ENCODE results near the gene ABHD16A. TPM values are rescaled to one million over a fixed set of nuclear protein-coding genes. Genes with fewer than 3 reads are reported as not detected.

The ABHD16A gene
- total RNA-seq, 2 experiments from 2014 or later, result 28.6 to 32.7 TPM

GRCh38 chr6:31737991-31738979, 35.2 kb upstream of the ABHD16A start:
- H4K20me1 ChIP-seq (ENCODE audit: insufficient read depth, low read length), result 0 out of 2 replicates have a peak, but pooled peaks cover 8% of the 10 kb centered on the region
- no peak for TF ChIP-seq EZH2phosphoT487 (IDR thresholded peaks at IDR 0.05; ENCODE audit: borderline replicate concordance, low read depth, low read length)
- TF ChIP-seq, protein P1, sequence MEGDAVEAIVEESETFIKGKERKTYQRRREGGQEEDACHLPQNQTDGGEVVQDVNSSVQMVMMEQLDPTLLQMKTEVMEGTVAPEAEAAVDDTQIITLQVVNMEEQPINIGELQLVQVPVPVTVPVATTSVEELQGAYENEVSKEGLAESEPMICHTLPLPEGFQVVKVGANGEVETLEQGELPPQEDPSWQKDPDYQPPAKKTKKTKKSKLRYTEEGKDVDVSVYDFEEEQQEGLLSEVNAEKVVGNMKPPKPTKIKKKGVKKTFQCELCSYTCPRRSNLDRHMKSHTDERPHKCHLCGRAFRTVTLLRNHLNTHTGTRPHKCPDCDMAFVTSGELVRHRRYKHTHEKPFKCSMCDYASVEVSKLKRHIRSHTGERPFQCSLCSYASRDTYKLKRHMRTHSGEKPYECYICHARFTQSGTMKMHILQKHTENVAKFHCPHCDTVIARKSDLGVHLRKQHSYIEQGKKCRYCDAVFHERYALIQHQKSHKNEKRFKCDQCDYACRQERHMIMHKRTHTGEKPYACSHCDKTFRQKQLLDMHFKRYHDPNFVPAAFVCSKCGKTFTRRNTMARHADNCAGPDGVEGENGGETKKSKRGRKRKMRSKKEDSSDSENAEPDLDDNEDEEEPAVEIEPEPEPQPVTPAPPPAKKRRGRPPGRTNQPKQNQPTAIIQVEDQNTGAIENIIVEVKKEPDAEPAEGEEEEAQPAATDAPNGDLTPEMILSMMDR (conservative IDR thresholded peaks at IDR 0.05; ENCODE audit: low read length), result peak; percentile 68
- no peaks in the 10 kb centered on the region for H3K9me3 ChIP-seq (ENCODE audit: low read length)
- POLR2A ChIA-PET, result interaction anchor here (0.7 to 7.1 kb wide), 22 partner anchors 8 to 225 kb away, joined by 3 to 43 read pairs (median 4); partner anchors contain the start of genes ABHD16A, BAG6, HSPA1B and LSM2
- H3K36me3 ChIP-seq (ENCODE audit: insufficient read depth, low read length), result peaks cover 36% of the 10 kb centered on the region
- peaks cover 61% of the 10 kb centered on the region for H3K4me1 ChIP-seq (ENCODE audit: insufficient read depth, low read length, poor library complexity, severe bottlenecking)
- intact Hi-C loops (cut with micrococcal nuclease; ENCODE audit: unreplicated experiment), result loop anchor here (1.0 to 2.0 kb wide), 8 partner anchors 9 to 245 kb away; partner anchors contain the start of genes ABHD16A, ATP6V1G2, DDAH2 and HSPA1B
- no peak overlapping the region for H2AFZ ChIP-seq (ENCODE audit: low read length)
- no TSS peak for BruUV-seq (replicated peaks)
- peak overlapping the region; percentile 76 for H3K4me2 ChIP-seq (ENCODE audit: low read length)
- peak overlapping the region; percentile 93 for H3K27ac ChIP-seq (ENCODE audit: low read depth, low read length, poor library complexity, severe bottlenecking)
- peaks cover 47% of the 10 kb centered on the region for H3K79me2 ChIP-seq (ENCODE audit: insufficient read depth, low read depth, low read length)
- DNase-seq (ENCODE audit: low spot score), result peak; percentile 82
- CTCF ChIA-PET (ENCODE audit: unreplicated experiment), result interaction anchor here (1.0 to 1.3 kb wide), 2 partner anchors 8 to 93 kb away, joined by 3 to 5 read pairs; no protein-coding TSS in a partner anchor
- H3K9me2 ChIP-seq (ENCODE audit: insufficient read depth, low read length), result no peaks in the 10 kb centered on the region
- H3K4me3 ChIP-seq (ENCODE audit: low read depth, low read length, poor library complexity, severe bottlenecking), result peak overlapping the region; percentile 55

- no peak for DNase-seq (ENCODE audit: low spot score)
- intact Hi-C loops (cut with micrococcal nuclease; ENCODE audit: unreplicated experiment), result no loop called here
- Histone ChIP-seq H3K4me1 (ENCODE audit: insufficient read depth, low read length, poor library complexity, severe bottlenecking) (peaks cover 61% of the 10 kb centered on the region), H3K4me3 (ENCODE audit: low read depth, low read length, poor library complexity, severe bottlenecking) (peak overlapping the region; percentile 55), H3K4me2 (ENCODE audit: low read length) (peak overlapping the region; percentile 76), H3K9me3 (ENCODE audit: low read length) (no peaks in the 10 kb centered on the region), H2AFZ (ENCODE audit: low read length) (no peak overlapping the region), H3K27ac (ENCODE audit: low read depth, low read length, poor library complexity, severe bottlenecking) (peak overlapping the region; percentile 93), H4K20me1 (ENCODE audit: insufficient read depth, low read length) (0 out of 2 replicates have a peak, but pooled peaks cover 8% of the 10 kb centered on the region), H3K36me3 (ENCODE audit: insufficient read depth, low read length) (peaks cover 35% of the 10 kb centered on the region), H3K9me2 (ENCODE audit: insufficient read depth, low read length) (no peaks in the 10 kb centered on the region), H3K79me2 (ENCODE audit: insufficient read depth, low read depth, low read length) (peaks cover 47% of the 10 kb centered on the region)
- TF ChIP-seq EZH2phosphoT487 (IDR thresholded peaks at IDR 0.05; ENCODE audit: borderline replicate concordance, low read depth, low read length), result no peak
- TF ChIP-seq, protein P1 (conservative IDR thresholded peaks at IDR 0.05; ENCODE audit: low read length), result no peak
- ChIA-PET CTCF (ENCODE audit: unreplicated experiment) (no interaction called here), POLR2A (interaction anchor here (0.7 to 7.1 kb wide), 14 partner anchors 10 to 186 kb away, joined by 3 to 43 read pairs (median 4); partner anchors contain the start of genes ABHD16A, BAG6, LSM2 and NEU1)
- no TSS peak for BruUV-seq (replicated peaks)
Measured at GRCh38 chr6:31737315-31737990, 34.3 kb upstream of the ABHD16A start.

Measured in OCI-LY7 (cell line).